22Rv1 (cell line): ENCODE measurements around the gene CPSF3.

ENCODE experiments used
- CTCF ChIP-seq: fragments of 450-650 bp; IDR thresholded peaks from 2 replicates; pipeline ENCODE4 v1.5.1; 2017; ENCODE audit warnings: mild to moderate bottlenecking
- ZFX ChIP-seq: fragments of 450-650 bp; IDR thresholded peaks from 2 replicates; pipeline ENCODE4 v1.6.1; 2017; ENCODE audit warnings: antibody characterized with exemption, borderline replicate concordance

GRCh38 chr2:9422321-9423099 is 944 bp upstream of the CPSF3 start:
- TF ChIP-seq CTCF (no peak), ZFX (no peak)
